ENCODE data around the gene SPTLC2.

- TF ChIP-seq, protein P1, sequence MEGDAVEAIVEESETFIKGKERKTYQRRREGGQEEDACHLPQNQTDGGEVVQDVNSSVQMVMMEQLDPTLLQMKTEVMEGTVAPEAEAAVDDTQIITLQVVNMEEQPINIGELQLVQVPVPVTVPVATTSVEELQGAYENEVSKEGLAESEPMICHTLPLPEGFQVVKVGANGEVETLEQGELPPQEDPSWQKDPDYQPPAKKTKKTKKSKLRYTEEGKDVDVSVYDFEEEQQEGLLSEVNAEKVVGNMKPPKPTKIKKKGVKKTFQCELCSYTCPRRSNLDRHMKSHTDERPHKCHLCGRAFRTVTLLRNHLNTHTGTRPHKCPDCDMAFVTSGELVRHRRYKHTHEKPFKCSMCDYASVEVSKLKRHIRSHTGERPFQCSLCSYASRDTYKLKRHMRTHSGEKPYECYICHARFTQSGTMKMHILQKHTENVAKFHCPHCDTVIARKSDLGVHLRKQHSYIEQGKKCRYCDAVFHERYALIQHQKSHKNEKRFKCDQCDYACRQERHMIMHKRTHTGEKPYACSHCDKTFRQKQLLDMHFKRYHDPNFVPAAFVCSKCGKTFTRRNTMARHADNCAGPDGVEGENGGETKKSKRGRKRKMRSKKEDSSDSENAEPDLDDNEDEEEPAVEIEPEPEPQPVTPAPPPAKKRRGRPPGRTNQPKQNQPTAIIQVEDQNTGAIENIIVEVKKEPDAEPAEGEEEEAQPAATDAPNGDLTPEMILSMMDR (IDR thresholded peaks at IDR 0.05; ENCODE audit: low read depth, low read length), result no peak
- TF ChIP-seq EZH2phosphoT487 (IDR thresholded peaks at IDR 0.05; ENCODE audit: low read depth), result no peak
These were observed 25.3 kb upstream of the SPTLC2 start for GRCh38 chr14:77641534-77642341.

All from OCI-LY3 (cell line).